Smooth muscle cell (in vitro differentiated cells): ENCODE data around the gene SNRPD2. TPM values are rescaled to one million over a fixed set of nuclear protein-coding genes. Genes with fewer than 3 reads are reported as not detected.

Experiments
- DNase-seq: peaks from one replicate; lab custom pipeline; 2025; ENCODE audit not compliant: unreplicated experiment; lab: John Stamatoyannopoulos, UW
- H2AFZ ChIP-seq: fragments of 200-600 bp; sonication (generic); 2 replicates; pipeline ENCODE4 v1.6.0; 2016; ENCODE audit warnings: antibody characterized with exemption, low read depth, mild to moderate bottlenecking
- H3F3A ChIP-seq: fragments of 200-600 bp; sonication (generic); 2 replicates; pipeline ENCODE4 v1.6.0; 2017; ENCODE audit warnings: antibody characterized with exemption, low read depth
- H3K27ac ChIP-seq: fragments of 200-600 bp; sonication (generic); 2 replicates; pipeline ENCODE4 v1.5.1; 2016; ENCODE audit warnings: low read depth, mild to moderate bottlenecking
- H3K27me3 ChIP-seq: fragments of 200-600 bp; sonication (generic); 2 replicates; pipeline ENCODE4 v1.6.1; 2016; ENCODE audit warnings: low read depth, mild to moderate bottlenecking
- H3K36me3 ChIP-seq: fragments of 200-600 bp; sonication (generic); 2 replicates; pipeline ENCODE4 v1.5.1; 2016; ENCODE audit warnings: low read depth
- H3K4me1 ChIP-seq: fragments of 200-600 bp; sonication (generic); 2 replicates; pipeline ENCODE4 v1.5.1; 2016; ENCODE audit warnings: low read depth
- H3K4me2 ChIP-seq: fragments of 200-600 bp; sonication (generic); 2 replicates; pipeline ENCODE4 v1.6.0; 2016; ENCODE audit warnings: mild to moderate bottlenecking
- H3K4me3 ChIP-seq: fragments of 200-600 bp; sonication (generic); 2 replicates; pipeline ENCODE4 v1.5.1; 2016; ENCODE audit warnings: mild to moderate bottlenecking
- H3K79me2 ChIP-seq: fragments of 200-600 bp; sonication (generic); 2 replicates; pipeline ENCODE4 v1.6.0; 2016; ENCODE audit warnings: low read depth, mild to moderate bottlenecking
- H3K9ac ChIP-seq: fragments of 200-600 bp; sonication (generic); 2 replicates; pipeline ENCODE4 v1.6.0; 2016; ENCODE audit warnings: low read depth
- H3K9me3 ChIP-seq: fragments of 200-600 bp; sonication (generic); replicated peaks from 2 replicates; pipeline ENCODE4 v1.5.1; 2016; ENCODE audit warnings: low read depth
- H4K20me1 ChIP-seq: fragments of 200-600 bp; sonication (generic); 2 replicates; pipeline ENCODE4 v1.6.0; 2016; ENCODE audit warnings: low read depth
- WGBS: methylation state at CpG from one replicate; pipeline ENCODE4 v1.1.7; 2016; ENCODE audit warnings: low lambda C conversion rate; 5-methylcytosine and 5-hydroxymethylcytosine counted together
- polyA plus RNA-seq: library from polyadenylated mRNA; unstranded; fragments of >200 nt; fragmentation: Nextera tagmentation; extraction: Ambion mirVana; gene quantifications from 2 replicates; pipeline ENCODE4 v1.2.1, GENCODE V29; 2016
- total RNA-seq: library from RNA; depleted of rRNA; stranded (reverse); fragments of >200 nt; gene quantifications from 2 replicates; pipeline ENCODE4 v1.2.3, GENCODE V29; 2014
- TF ChIP-seq, protein P1 (sequence below): fragments of 200-600 bp; sonication (generic); IDR thresholded peaks from 2 replicates; pipeline ENCODE4 v1.5.1; 2017; ENCODE audit warnings: borderline replicate concordance, mild to moderate bottlenecking, antibody characterized with exemption; ENCODE audit not compliant: insufficient read depth, poor library complexity, severe bottlenecking

SNRPD2 gene
- total and polyA plus RNA-seq, 2 experiments from 2014 or later: 234 to 690 TPM

DNA sequence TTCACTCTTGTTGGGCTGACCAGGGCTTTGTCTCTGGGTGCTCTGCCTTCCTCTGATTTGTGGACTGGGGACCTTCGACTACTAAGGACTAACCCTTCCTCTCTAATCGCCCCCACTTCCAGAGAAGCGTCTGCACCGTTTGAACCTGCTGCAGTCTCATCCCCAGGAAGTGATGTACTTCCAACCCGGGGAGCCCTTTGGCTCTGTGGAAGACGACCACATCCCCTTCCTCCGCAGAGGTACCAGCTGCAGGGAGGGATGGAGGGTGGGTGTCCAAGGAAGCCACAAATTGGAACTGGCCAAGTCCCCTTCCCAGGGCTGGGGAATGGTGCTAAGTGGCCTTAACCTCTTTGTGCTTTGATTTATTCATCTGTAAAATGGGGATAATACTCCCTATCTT, 9.9 kb upstream of the SNRPD2 start:
- H3K79me2 ChIP-seq: no peaks in the 10 kb centered on the region
- TF ChIP-seq, protein P1, sequence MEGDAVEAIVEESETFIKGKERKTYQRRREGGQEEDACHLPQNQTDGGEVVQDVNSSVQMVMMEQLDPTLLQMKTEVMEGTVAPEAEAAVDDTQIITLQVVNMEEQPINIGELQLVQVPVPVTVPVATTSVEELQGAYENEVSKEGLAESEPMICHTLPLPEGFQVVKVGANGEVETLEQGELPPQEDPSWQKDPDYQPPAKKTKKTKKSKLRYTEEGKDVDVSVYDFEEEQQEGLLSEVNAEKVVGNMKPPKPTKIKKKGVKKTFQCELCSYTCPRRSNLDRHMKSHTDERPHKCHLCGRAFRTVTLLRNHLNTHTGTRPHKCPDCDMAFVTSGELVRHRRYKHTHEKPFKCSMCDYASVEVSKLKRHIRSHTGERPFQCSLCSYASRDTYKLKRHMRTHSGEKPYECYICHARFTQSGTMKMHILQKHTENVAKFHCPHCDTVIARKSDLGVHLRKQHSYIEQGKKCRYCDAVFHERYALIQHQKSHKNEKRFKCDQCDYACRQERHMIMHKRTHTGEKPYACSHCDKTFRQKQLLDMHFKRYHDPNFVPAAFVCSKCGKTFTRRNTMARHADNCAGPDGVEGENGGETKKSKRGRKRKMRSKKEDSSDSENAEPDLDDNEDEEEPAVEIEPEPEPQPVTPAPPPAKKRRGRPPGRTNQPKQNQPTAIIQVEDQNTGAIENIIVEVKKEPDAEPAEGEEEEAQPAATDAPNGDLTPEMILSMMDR: no peak
- H3K4me3 ChIP-seq: no peak overlapping the region
- H4K20me1 ChIP-seq: no peaks in the 10 kb centered on the region
- H3K9me3 ChIP-seq: no peaks in the 10 kb centered on the region
- no peak overlapping the region for H3K4me2 ChIP-seq
- no peaks in the 10 kb centered on the region for H3K36me3 ChIP-seq
- H3K27ac ChIP-seq: no peak overlapping the region
- H3F3A ChIP-seq: no peaks in the 10 kb centered on the region
- no peaks in the 10 kb centered on the region for H3K4me1 ChIP-seq
- DNase-seq: no peak
- no peaks in the 10 kb centered on the region for H3K27me3 ChIP-seq
- H2AFZ ChIP-seq: no peak overlapping the region
- WGBS: 89% methylated on average over 7 of the region's 7 CpGs
- H3K9ac ChIP-seq: no peak overlapping the region

DNA sequence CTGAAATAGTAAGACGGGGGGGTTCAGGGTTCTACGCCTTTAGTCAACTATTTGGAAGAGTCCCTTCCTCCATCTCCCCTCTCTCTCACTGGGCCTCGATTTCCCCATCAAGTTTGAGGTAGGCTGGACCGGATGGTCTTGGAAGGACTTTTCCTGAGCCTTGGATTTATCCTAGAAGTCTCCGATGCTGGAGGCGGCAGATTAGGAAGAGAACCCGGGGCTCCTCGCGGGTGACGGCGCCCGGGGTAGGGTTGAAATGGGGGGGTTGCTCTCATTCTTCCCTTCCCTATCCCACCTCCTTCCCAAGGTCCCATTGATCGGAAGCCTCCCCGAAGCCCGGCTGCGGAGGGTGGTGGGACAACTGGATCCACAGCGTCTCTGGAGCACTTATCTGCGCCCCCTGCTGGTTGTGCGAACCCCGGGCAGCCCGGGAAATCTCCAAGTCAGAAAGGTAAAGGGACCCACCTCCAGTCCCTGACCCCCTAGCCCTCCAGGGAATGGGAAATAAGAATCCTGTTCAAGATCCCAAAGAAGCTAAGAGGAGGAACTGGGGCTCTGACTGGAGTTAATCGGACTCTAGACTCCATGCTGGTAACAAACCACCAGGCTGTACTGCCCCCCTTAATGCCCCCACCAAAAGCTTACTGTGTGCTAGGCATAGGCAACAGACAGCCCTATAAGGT, 1.5 kb upstream of the SNRPD2 start:
- Histone ChIP-seq H2AFZ (peak overlapping the region; percentile 8), H3K27ac (peak overlapping the region; percentile 95), H3K4me2 (peak overlapping the region; percentile 90), H4K20me1 (no peaks in the 10 kb centered on the region), H3K36me3 (no peaks in the 10 kb centered on the region), H3K79me2 (peaks cover 27% of the 10 kb centered on the region), H3F3A (no peaks in the 10 kb centered on the region), H3K4me1 (peaks cover 6% of the 10 kb centered on the region), H3K9ac (peak overlapping the region; percentile 94), H3K4me3 (peak overlapping the region; percentile 68), H3K9me3 (no peaks in the 10 kb centered on the region), H3K27me3 (no peaks in the 10 kb centered on the region)
- 1% methylated on average over 22 of the region's 22 CpGs for whole genome bisulfite sequencing
- peak; percentile 51 for DNase-seq
- TF ChIP-seq, protein P1: peak; percentile 97

DNA sequence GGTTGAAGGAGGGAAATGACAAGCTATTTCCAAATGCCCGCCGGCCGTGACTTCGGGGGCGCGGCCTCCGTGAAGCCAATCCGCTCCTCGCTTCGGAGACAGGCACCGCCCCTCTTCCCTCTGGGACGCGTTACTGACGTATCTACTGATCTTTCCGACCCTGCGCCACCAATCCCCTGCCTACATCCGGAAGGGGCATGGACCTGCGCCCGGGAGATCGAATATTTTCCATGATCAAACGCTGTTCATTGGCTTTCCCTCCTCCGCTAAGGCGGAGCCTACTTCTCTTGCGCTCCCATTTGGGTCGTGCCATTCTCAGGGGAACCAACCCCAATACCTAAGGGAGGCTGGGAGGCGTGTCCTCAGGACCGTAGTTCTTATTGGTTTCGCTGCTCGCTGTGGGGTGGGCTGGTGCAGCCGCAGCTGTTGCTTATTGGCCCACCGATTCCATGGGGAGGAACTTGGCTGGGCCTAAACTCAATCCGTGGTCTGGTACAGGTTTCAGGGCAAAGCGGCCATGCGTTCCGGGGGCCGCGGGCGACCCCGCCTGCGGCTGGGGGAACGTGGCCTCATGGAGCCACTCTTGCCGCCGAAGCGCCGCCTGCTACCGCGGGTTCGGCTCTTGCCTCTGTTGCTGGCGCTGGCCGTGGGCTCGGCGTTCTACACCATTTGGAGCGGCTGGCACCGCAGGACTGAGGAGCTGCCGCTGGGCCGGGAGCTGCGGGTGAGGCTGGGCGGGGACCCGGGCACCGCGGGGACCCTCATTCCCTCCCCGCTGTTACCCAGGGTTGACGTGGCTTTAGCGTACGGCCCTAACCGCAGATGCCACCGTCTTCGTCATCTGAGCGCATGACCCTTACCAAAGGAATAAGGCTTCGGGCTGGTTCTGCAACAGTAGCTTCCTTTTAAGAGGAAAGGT, 693 bp upstream of the SNRPD2 start, which contains the start of gene QPCTL:
TSS of gene QPCTL (plus strand) at position 480 of the 919 bp plus-strand sequence. CDS start at position 518, 38 bp downstream.
- peak within 1 kb of the TSS; percentile 68 for H3K4me3 ChIP-seq
- peak; percentile 98 for DNase-seq
- H2AFZ ChIP-seq: peak within 1 kb of the TSS; percentile 40
- H3K36me3 ChIP-seq: no peaks in the 10 kb centered on the region
- peaks cover 6% of the 10 kb centered on the region for H3K4me1 ChIP-seq
- H3K27ac ChIP-seq: peak within 1 kb of the TSS; percentile 95
- peak within 1 kb of the TSS; percentile 94 for H3K9ac ChIP-seq
- H3K27me3 ChIP-seq: no peaks in the 10 kb centered on the region
- peak within 1 kb of the TSS; percentile 90 for H3K4me2 ChIP-seq
- peaks cover 2% of the 10 kb centered on the region for H3F3A ChIP-seq
- under 1% methylated on average over 67 of the region's 70 CpGs for WGBS
- TF ChIP-seq, protein P1: no peak
- peaks cover 27% of the 10 kb centered on the region for H3K79me2 ChIP-seq
- H3K9me3 ChIP-seq: no peaks in the 10 kb centered on the region
- H4K20me1 ChIP-seq: no peaks in the 10 kb centered on the region
